Mucosa of gallbladder (tissue), 1 donor: Measurements from ENCODE around the gene DNM2. TPM values are rescaled to one million over a fixed set of nuclear protein-coding genes. Genes with fewer than 3 reads are reported as not detected.

Experiments used
- DNase-seq: peaks from one replicate; pipeline ENCODE4 v3.0.0-alpha.2; 2020; ENCODE audit warnings: low spot score
- total RNA-seq: library from RNA; stranded (reverse); gene quantifications from one replicate; pipeline ENCODE4 v1.2.1, GENCODE V29; 2021
- donor health status: DM: no; HTN: no; CAD: no.

DNM2 gene
- total RNA-seq, 1 donor from 2014 or later, result 227 TPM

DNA sequence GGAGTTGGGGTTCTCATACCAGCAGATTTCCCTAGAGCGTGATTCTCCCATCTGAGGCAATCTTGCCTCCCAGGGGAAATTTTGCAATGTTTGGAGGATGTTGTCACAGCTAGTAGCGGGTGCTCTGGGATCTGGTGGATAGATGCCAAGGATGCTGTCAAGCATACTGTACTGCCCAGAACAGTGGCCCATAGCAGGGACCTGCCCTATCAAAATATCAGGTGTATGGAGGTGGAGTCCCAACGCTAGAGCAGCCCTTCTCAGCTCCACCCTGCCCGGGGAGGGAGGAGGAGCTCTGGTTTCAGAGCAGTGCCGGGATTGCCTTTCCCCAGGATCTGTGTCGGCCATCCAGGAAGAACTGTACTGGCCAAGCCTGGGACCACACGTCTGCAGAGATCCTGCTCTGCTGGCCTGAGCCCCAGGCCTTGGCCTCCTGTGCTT lies 27.5 kb upstream of the DNM2 start:
- no peak for DNase-seq

DNA sequence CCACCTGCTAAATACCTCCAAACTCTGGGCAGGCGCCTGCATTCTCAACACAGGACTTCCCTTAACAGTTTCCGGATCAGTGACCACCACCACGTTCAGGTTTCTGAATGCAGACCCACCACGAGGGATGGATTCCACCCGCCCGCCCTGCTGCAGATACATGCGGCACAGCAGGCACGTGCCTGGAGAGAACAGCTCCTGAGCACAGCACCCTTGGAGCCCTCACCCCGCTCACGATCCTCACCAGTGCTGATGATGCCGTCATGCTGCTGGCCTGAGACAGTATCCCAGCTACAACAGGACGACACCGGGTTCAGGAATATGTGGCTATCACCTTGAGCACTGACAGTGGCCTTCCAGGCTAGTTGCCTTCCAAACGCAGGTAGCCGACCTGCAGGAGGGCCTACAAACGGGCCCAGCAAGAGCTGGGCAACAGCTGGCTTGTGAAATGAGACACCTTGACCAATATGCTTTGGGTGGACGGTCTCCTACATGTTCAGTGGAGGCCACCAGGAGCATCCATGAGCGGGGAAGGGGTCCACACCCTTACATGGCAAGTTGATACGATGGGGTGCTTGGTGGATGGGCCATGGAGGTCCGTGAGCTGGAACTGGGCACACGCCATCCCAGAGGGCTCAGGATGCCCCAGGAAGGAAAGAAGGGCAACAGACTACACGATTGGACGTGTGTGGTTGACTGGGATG lies 26.5 kb upstream of the DNM2 start:
- no peak for DNase-seq

- DNase-seq, result no peak
These were observed 26.0 kb upstream of the DNM2 start for GRCh38 chr19:10691883-10692282.

- no peak for DNase-seq
These were observed 25.1 kb upstream of the DNM2 start for GRCh38 chr19:10692673-10693264.

- DNase-seq, result no peak
These were observed 23.1 kb upstream of the DNM2 start for GRCh38 chr19:10694706-10695307.

GRCh38 chr19:10695401-10696398 lies 22.2 kb upstream of the DNM2 start:
- DNase-seq, result peak; percentile 95

DNA sequence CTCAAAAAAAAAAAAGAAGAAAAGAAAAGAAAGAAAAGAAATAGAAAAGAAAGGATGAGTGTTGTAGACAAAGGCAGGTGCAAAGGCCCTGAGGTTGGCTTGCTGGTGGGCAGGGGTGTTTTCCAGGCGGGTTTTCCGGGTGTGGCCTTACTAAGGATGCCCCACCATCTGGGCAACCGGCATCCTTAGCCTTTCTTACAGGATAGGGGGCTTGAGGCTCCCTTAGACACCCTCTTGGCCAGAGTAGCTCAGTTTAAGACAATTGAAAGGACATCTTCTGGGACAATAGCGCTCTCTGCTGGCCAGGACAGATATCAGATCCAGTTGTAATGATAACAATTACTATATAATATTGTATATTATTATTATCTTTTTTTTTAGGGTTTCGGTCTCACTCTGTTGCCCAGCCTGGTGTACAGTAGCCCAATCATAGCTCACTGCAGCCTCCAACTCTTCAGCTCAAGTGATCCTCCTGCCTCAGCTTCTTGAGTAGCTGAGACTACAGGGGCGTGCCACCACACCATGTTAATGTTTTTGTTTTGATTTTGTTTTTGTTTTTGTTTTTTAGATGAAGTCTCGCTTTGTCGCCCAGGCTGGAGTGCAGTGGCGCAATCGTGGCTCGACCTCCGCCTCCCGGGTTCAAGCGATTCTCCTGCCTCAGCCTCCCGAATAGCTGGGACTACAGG lies 18.1 kb upstream of the DNM2 start:
- peak; percentile 46 for DNase-seq

- DNase-seq, result no peak
These were observed 15.8 kb upstream of the DNM2 start for GRCh38 chr19:10701955-10702525.

DNA sequence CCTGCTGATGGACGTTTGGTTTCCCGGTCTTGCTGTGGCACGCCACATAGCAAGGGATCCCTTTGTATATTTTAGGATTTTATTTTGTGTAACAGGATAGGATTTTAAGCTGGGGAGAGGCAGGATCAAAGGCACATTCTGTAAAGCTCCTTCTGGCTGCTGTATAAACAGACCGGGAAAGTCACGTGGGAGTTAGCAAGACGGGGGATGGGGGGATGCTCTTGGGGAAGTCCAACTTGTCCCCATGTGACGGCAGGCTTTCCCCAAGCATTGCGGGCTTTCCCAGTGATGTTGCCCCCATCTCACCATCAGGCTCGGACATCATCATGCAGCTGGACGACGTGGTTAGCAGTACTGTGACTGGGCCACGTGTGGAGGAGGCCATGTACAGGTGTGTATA lies 10.9 kb upstream of the DNM2 start:
- DNase-seq, result no peak

DNA sequence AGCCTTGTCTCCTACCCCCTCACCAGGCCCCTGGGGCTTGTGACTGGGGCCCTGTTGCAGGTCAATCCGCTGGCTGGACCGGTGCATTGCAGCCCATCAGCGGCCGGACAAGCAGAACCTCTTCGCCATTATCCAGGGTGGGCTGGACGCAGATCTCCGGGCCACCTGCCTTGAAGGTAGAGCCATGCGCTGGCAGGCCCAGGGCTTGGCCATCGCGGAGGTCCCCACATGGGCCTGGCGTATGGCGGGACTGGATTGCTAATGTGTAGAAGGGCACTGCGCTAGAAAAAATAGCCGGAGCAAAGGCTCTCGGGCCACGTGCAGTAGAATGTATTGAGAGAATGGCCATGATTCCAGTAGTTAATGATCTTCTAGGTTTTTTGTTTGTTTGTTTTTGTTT lies 10.4 kb upstream of the DNM2 start:
- DNase-seq, result no peak

DNA sequence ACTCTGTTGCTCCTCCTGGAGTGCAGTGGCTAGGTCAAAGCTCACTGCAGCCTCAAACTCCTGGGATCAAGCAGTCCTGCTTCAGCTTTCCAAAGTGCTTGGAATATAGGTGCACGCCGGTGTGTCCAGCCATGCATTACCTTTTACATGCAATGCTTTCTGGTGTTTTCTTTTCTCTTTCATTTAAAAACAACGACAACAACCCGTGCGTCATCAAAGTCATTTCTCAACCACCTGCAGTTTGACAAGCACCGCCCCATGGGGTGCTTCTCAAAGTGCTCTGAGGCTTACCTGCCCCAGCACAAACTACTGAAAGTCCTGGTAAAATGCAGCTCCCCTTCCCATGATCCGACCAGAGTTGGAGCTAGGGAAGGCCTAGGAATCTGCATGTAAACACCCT lies 9.6 kb upstream of the DNM2 start:
- DNase-seq, result no peak

DNA sequence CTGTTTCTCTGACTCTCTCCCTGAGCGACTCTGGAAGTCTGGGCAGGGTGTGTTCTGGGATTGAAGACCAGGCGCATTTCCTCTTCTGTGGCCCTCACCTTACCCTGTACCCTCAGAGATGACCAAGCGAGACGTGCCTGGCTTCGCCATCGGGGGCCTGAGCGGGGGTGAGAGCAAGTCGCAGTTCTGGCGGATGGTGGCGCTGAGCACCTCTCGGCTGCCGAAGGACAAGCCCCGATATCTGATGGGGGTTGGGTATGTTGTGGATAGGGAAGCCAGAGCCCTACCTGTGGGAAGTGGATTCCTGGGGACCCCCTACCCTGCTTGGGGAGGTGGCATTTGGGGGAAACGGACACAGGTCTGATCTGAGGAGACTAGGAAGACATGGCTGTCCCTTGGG lies 5.8 kb upstream of the DNM2 start:
- DNase-seq, result no peak

GRCh38 chr19:10712754-10713153 lies 5.1 kb upstream of the DNM2 start:
- no peak for DNase-seq

DNA sequence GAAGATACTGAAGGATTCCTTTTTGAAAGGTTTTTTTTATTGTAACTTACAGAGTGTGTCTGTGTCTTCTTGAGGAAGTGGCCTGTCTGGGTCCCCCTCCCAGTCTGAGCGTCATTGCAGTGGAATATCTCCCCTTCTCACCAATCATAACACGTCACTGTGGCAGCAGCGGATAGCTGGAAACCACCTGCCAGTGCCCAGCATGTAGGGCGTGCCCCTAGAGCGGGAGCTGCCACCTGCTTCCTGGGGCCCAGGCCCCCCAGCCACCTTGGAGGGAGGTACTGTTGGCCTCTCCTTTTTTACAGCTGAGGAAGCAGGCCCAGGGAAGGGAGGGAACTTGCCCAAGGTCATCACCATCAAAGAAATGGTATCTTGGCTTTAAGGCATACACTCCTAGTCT lies 4.6 kb upstream of the DNM2 start:
- no peak for DNase-seq

GRCh38 chr19:10717054-10717355 lies 874 bp upstream of the DNM2 start:
- DNase-seq, result no peak

DNA sequence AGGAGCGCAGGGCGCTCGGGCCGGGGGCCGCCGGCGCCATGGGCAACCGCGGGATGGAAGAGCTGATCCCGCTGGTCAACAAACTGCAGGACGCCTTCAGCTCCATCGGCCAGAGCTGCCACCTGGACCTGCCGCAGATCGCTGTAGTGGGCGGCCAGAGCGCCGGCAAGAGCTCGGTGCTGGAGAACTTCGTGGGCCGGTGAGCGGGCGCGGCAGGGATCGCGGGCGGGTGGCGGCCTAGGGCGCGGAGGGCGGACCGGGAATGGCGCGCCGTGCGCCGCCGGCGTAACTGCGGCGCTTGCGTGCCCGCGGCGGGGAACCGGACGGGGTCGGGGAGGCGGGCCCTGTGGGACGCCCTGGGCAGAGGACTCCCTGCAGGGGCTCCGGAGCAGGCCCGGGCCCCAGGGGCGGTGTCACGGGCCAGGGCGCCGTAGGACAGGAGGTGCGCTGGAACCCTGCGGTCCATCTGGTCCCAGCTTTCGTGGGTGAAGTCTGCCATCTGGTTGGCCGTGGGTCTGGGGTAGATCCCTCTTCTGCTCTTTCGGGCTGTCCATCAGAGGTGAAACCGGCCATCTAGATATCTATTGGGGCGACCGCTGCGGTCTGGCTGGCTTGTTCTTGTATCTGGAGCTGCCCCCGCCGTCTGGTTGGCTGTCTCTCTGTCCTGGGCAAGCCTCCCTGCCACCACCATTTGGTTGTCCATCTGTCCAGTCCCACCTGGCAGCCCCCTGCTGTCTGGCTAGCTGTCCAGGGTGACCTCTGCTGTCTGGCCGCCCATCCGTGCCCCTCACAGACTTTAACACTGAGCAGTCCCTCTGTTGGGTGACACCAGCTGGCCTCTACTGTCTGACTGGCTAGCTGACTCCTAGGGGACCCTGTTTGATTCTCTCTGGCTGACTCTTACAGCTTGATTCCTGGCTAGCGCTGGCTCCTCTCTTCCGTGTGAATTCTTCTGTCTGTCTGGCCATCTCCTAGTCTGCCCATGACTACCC lies 622 bp downstream of the DNM2 start:
- no peak for DNase-seq

- DNase-seq, result no peak
These were observed 1.6 kb downstream of the DNM2 start for GRCh38 chr19:10719466-10719961.

GRCh38 chr19:10720607-10721125 lies 2.8 kb downstream of the DNM2 start:
- DNase-seq, result no peak

DNA sequence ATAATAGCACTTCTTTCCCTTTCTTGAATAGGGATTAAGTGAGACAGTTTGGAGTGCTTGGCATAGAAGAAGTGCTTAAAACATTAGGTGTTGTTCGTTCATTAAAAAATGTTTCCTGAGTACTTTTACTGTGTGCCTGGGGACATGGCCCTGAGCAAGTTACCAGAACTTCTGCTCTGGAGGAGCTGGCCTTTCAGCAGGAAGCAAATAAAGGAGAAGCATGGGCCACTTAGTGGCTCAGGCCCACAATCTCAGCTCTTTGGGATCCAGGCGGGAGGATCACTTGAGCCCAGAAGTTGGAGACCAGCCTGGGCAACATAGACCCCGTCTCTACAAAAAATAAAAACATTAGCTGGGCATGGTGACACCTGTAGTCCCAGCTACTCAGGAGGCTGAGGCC lies 5.7 kb downstream of the DNM2 start:
- no peak for DNase-seq
